Umbilical cord (tissue), 2 donors: ENCODE results near the gene MUL1. TPM values are rescaled to one million over a fixed set of nuclear protein-coding genes. Genes with fewer than 3 reads are reported as not detected.
"Not testable (repeated sequence)": the region's sequence is repeated elsewhere in the genome, so short reads cannot be mapped to it uniquely, and the experiment has no call there.

ENCODE experiments used
- DNase-seq: peaks from one replicate; pipeline ENCODE4 v3.0.0-alpha.2; 2015; ENCODE audit warnings: low spot score
- total RNA-seq: library from RNA; depleted of rRNA; stranded (reverse); fragments of >200 nt; gene quantifications from one replicate; pipeline ENCODE4 v1.2.3, GENCODE V29; 2014; ENCODE audit warnings: low replicate concordance; ENCODE audit not compliant: insufficient read depth

Gene MUL1
- total RNA-seq, 1 donor from 2014 or later: 13.5 TPM

DNA sequence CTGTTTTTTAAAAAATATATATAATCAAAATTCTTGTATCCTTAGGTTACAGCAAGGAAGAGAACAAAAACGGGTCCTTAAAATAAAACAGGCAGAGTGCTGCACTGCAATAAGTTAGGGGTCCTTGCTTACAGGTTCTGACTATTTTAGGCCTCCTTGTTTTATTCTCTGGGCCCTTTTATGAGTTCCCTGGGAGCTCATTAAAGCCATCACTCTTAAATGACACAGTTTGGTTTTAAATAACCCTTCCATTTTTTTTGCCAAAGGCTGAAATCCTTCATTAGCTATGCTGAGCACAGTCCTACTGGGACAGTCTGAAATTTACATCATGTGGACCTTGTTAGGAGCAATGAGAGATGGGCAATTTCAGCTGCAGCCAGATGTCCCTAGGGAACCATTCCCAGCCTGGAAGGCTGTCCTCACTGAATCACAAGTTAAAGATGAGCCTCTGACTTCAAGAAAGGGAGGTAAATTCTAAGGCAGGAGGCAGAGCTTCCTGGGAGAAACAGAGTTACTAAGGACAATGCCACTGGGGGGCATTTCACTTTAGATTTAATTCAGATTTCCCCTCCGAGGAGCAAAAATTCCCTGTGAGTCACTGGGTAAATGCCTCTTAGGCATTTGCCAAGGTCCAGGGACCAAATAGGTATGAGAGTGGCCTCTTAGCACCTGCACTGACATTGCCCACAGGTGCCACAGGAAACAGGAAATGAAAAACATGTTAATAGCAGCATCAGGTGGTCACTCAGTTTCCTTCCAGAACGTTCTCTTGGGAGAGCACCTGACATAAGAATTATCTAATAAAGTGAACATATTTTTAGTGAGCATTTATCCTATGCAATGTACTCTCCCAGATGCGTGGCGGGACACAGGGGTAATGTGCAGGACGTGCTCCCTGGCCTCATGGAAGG is 3.8 kb upstream of the MUL1 start:
- DNase-seq: no peak

DNA sequence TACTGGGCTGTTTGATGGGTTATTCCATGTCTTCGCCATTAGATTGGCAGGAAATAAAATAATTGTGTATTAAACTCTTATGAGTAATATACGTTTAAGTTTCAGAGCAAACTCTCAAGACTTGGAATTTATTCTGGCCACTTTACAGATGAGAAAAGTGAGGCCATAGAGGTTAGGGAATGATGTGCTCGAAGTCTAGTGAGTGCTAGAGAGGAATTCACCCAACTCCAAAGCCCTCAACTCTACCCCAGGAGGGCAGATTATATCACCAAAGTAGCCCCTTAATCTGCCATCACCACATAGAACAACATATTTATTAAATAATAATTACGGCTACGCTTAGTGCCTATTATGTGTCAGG is 440 bp upstream of the MUL1 start:
- DNase-seq: no peak

DNA sequence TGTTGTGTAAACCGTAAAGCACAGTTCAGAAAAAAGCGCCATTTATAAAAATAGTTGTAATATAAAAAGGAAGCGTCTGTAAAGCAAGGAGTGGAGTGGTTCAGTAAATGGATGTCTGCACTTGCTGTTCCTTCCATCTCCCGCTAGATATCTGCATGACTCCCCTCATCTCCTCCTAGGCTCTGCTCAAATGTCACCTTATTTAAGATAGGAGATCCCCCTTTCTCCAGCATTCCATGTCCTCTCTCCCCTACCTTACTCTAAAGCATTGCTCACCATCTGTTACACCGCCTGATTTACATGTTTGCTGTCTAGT is 745 bp downstream of the MUL1 start:
- DNase-seq: no peak

DNA sequence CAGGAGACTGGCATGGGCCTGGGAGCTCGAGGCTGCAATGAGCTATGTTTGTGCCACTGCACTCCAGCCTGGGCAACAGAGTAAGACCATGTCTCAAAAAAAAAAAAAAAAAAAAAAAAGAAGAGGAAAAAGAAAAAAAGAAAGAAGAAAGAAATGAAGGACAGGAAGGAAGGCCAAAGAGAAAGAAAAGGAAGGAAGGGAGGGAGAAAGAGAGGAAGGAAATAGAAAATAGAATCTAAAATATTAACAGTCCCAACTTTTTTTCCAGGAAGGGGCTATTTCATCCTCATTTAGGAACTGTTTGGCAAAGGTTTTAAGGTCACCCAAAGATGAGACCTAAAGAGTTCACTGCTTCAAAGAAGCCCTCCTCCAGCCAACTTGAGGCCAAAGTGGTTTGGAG is 2.5 kb downstream of the MUL1 start:
- DNase-seq: no peak

DNA sequence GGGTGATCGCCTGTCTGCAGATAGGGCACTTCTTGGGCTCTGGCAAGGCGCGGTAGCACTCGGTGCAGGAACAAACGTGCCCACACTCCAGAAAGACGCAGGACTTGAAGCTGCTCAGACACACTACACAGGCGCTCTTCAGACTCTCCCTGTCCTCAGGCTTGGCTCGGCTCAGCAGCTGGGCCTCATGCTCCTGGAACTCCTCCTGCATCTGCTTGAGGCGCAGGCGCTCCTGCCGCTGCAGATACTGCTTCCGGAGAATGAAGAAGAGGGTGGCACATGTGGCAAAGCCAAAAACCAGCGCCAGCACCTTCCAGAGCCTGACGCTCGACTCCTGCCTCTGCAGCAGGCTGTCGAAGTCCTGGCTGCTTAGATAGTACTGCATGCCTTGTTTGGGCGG is 7.2 kb downstream of the MUL1 start:
- no peak for DNase-seq

DNA sequence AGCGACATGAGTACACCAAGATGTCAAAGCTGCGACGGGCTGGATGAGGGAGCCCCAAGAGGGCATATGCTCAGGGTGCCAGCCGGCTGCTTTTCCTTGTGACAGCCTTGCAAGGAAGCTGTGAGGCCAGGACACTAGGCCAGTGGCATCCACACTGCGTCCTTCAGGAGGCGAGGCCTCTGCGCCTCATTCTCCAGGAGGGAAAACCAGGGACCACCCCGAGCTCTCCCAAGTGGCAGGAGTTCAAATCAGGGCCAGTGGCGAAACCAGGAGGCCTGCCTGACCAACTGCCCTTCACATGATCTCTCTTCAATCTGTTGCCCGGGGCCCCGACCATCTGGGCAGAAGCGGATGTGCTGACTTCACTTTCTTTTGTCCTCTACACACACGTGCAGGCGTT is 8.2 kb downstream of the MUL1 start:
- no peak for DNase-seq

DNA sequence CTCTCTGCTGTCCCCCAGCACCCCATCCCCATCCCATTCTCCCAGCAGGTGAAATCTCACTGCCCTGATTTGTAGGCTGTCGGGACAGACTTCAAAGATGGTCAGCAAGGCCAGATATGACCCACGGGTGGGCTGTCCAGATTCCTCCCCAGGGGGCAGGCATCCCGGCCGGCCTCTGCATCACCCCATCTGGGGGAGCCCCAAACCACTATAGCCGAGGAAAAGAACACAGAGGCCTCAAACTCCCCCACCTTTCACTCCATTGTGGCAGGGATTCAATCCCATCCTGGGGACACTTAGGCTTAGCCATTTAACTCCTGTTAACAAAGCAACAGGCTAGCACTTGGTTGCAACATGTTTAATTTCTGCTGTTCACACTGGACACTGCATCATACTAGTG is 8.8 kb downstream of the MUL1 start:
- no peak for DNase-seq

DNA sequence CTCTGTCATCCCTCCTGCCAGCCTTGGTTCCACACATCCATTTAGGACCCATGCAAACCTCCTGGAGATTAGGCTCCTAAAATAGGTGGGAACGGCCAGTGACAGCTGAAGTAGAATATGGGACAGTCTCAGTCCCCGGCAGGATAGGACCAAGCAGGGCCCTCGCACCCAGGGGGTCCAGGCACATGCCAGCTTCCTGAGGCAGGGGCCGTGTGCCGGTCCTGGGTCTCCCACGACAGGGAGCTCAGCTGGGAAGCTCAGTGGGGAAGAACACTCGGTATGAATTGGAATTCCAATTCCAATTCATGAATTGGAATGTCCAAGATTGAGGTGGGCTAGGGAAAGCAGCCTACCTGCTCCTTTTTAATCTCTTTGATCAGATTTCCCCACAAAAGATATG is 9.8 kb downstream of the MUL1 start:
- no peak for DNase-seq

DNA sequence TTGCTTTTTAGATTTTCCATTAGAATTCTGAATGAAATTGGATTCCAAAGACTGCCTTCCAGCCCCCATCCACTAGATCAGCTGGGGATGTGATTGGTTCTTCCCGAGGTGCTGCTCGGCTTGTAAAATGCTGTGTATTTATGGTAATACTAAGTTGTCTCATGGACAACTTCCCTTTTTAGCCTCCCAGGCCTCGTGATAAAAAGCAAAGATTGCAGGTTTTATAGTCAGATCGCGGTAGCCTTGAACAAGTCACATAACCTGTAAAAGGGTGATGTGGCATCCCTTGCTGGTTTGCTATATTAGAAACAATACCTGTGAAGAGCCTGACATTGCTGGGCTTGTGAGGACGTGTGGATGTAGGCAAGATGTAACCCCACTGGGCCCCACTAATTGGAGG is 10.4 kb downstream of the MUL1 start:
- DNase-seq: no peak

DNA sequence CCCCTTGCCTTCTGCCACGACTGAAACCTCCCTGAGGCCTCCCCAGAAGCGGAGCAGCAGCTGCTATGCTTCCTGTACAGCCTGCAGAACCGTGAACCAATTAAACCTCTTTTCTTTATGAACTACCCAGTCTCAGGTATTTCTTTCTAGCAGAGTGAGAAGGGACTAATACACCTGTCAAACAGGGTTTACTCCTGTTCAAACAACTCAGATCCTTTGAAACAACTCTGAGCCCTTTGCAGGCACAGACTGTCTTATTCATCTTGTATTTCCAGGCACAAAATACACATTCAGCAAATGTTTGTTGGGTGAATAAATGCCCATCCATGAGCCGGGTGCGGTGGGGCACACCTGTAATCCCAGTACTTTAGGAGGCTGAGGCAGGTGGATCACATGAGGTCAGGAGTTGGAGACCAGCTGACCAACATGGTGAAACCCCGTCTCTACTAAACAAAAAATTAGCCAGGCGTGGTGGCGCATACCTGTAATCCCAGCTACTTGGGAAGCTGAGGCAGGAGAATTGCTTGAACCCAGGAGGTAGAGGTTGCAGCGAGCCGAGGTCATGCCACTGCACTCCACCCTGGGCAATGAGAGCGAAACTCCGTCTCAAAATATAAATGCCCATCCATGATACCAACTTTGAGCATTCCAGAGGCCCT is 11.1 kb downstream of the MUL1 start:
- DNase-seq: not testable (repeated sequence)

DNA sequence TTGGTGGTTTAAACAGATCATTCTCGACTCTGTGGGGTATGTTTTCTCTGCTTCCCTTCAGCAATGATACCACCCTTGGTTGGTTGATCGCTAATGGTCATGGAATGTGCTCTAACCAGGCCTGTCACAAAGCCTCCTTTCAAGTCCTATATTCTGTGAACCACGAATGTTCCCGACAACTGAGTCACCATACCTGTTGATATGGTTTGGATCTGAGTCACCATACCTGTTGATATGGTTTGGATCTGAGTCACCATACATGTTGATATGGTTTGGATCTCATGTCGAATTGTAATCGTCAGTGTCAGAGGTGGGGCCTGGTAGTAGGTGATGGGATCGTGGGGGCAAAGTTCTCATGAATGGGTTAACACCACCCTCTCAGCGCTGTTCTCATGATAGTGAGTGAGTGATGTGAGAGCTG is 11.7 kb downstream of the MUL1 start:
- DNase-seq: no peak

DNA sequence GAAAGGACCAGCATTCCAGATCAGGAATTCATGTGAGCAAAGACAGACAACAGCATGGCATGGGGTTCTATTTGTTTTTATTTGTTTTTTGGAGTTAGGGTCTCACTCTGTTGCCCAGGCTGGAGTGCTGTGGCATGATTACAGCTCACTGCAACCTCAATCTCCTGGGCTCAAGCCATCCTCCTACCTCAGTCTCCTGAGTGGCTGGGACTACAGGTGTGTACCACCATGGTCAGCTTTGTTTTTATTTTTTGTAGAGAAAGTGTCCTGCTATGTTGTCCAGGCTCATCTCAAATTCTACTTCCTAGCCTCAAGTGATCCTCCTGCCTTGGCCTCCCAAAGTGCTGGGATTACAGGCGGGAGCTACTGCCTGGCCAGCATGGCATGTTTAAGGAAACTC is 12.3 kb downstream of the MUL1 start:
- no peak for DNase-seq

DNA sequence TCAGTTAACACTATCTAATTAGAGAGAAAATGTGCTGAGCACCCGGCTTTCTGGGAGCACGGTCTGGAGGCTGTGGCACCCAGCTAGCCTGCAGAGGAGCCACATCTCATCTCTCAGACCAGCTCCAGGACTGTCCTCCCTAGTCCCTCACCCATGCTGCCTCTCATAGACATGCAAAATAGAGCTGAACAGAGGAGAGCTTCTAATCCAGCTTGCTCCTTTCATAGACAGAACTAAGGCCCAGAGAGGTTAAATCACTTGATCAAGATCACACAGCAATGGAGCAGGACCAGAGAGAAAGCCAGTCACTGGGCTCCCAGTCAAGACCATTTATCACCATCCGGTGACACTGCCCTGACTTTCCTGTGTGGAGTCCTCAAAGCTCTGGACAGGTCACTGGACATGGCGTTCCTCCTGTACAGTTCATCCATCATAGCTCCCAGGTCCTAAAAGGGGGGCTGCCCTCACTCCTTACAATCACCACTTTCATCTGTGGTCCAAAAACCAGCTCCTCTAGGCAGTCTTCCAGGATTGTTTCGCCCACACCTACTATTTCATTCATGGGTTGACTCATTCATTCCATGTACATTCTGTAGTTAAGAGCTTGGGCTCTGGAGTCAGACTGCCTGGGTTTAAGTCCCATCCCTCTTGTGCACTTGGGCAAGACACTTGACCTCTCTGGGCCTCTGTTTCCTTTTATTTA is 13.2 kb downstream of the MUL1 start:
- DNase-seq: no peak

DNA sequence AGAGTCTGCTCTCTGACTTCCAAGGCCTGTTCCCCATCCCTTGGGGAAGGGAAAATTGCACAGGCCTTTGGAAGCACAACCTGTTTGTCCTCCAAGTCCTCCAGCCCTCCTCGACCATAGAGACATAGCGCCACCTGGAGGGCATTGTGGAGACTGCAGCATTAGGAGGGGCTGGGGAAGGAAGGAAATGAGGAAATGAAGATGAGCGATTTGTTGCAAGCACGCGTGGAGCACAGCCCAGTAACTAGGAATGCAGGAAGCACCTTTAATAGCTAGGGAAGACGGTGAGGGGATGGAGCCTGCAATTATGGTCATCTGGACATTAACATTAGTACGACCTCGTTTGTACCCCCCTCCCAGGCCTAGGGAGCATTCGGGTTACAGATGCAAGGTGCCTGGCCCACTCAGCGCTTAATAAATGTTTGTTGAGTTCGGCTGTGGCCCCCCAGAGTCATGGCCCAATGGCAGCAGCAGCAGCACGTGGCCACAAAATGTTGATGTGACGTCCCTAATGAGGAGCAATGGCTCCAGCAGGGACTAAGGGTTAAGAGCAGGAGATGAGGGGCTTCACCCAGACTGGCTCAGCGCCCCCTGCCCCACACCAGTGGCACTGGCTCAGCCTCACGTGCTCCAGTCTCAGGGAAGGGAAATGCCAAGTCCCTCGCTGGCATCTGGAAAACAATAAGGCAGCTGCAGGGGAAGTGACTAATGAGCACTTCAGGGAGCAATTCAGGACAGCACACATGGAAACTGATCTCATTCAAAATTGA is 13.9 kb downstream of the MUL1 start:
- DNase-seq: peak; percentile 93

DNA sequence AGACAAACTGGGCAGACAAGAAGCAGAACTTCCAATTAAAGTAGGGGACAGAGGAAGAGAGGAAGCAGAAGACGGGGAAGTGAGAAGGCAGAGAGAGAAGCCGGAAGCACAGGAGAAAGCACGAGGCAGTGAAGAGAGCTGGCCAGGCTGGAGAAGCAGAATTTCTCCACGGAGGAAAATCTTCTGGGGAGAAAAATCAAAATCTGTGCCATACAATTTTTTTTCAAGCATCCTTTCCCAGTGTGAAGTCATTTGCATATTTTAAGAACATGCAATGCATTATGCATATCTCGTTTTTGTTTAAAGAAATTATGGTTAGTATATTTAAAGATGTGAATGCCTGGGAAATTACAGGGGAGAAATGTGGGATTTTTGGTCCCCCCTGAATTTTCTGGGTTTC is 14.6 kb downstream of the MUL1 start:
- DNase-seq: no peak

DNA sequence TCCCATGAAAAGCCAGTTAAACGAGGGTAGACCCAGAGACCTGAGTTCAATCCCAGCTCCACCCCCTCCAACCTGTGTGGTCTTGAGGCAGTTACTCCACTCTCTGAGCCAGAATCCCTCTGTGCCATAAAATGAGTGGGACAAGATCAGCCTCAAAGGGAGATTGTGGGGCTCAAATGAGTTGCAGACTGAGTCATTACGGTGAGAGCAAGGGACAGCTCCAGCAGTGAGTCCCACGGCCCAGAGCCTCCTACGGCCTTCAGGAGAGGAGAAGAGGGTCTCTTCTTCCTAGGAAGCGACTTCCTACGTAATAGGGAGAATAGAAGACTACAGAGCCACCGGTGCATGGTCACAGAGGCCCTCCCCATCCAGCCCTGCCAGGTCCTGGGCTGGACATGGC is 15.2 kb downstream of the MUL1 start:
- DNase-seq: no peak

DNA sequence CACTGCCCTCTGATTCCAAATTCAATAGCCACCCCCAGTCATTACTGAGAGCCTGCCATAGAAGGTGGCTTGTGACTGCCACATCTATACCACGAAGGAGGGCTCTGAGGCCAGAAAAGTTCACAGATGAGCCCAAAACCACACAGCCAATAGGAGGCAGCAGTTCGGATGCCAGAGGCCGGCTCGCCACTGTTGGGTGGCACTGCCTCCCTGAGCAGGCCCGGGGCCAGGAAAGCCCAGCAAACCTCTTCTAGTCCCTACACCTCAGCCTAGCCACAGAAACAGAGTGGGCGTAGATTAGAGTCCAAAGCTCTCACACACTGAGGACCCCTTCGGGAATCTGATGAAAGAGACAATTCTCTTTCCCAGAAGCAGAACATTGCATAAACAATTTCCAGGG is 16.1 kb downstream of the MUL1 start:
- DNase-seq: no peak

DNA sequence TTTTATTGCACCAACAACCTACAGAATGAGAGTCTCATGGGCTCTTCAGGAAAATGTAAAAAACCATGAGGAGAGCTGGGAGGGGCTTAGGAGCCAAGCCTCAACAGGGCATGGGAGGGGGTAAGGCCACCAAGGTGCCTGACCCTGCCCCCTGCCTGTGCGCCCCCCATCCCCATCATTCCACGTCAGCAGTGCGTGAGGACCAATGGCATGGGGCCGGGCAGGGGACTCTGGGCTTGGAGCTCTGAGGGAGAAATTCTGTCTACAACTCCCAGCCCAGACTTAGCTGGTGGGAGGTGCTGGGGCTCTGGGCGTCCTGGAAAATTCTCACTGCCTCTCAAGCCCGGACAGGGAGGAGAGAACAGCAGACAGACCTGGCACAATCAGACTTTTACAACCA is 16.8 kb downstream of the MUL1 start:
- DNase-seq: no peak

DNA sequence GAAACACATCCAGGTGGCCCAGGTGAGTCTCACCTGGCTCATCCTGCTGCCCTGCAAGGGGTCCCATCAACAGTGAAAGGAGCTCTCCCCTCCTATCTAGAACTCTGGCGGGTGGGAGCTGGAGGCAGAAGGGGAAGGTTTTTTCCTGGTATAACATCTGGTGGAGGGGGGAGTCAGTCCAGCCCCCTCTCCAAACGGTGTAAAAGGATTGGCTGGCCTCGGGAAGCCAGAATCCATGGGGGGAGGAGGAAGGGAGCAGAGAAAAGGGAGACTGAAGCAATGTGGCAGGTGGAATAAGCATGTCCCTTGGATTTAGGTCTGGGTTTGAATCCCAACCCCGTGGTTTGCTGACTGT is 20.7 kb downstream of the MUL1 start:
- no peak for DNase-seq

DNA sequence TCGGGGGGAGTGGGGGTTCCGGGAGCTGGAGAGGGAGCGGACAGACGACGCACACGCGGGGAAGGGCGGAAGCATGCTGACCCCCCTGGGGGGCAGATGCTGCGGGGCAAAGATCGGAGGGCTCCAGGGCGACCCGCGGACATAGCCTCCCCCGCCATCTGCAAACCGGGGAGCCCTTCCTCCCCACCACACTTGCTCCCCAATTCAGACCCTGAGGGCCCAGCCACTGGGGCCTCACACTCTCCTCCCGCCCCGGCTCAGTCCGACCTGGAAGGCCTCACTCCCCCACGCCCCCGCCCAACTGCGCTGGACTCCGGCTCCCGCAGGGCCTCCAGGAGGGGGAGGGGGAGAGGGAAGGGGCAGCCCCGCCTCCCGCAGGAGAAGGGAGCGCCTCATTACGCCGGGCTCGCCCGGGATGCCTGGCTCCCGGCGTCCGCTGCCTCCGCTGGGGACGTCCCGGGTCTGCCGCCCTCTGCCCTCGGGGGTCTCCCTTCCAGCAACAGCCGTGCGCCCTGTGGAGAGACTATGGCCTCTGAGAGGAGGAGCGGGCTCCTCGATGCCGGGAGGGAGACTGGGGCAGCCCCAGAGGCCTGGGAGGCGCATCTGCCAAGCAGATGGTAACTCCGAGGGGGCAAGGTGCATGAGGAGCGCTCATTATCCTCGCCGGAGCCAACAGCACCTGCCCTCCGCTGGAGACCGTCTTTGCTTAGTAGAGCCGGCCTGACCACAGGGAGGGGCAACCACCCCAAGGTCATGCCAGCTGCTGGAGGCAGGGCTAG is 21.3 kb downstream of the MUL1 start:
- DNase-seq: peak; percentile 75
